ENCODE data around the gene TRNP1.

TRNP1 gene

DNA sequence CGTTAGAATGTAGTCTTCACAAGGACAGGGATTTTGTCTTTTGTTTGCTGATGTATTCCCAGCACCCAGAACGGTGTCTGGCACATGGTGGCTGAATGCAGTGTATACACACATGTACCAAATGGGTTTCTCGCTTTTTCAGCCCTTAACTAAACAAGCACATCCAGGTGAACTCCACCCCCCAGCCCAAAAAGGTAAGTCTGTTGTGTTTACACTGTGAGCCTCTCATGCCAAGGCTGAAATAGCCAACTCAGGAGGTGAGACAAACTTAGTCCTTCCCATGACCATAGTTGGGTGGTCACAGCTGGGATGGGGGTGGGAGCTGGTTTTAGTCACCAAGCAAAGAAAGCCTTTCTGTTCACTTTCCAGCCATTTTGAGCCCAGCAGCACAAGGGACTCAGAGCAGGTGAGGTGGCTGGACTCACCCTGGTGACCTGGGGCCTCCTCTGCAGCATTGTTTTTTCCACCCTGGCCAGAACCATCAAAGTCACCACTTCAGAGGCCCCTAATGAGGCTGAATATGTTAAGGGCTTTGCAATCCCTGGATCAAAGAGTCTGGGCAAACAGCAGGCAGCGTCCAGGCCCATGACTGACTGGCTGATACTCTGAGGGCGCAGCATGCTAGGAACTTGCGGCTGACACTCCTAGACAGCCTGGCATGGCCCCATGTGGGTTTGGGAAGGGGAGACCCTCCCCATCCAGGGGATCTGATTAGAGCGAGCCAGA is 10.4 kb downstream of the TRNP1 start:
- DNase-seq: no peak

DNA sequence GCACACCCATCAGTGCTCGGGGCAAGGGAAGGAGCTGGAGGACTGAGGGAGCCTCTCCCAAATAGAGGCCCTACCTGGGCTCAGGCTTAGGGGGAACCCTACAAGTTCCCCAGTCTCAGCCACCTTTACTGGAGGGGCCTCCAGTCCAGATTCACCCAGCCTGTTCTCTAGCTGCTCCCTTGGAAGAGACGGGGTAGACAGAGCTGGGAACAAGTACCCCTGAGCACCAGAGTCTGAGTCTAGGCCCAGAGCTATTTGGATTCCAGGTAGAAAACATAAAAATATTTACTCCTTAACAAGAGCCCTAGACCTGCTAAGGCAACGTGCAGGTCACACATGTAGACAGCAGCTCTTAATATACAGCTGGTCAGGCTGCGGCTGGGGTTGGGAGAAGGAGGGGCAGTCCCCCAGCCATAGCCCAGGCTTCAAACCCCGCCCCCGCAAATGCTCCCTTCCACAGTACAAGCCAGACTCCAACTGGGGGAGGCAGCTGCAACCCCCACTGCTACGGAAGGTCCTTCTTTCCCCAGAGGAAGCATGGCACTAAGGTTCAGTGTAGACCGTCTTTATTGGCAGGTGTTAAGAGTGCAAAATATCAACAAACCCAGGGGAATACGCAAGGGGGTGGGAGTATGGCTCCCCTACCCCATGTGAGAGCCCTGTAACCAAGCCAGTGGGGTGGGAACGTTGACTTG is 11.1 kb downstream of the TRNP1 start:
- no peak for DNase-seq

DNA sequence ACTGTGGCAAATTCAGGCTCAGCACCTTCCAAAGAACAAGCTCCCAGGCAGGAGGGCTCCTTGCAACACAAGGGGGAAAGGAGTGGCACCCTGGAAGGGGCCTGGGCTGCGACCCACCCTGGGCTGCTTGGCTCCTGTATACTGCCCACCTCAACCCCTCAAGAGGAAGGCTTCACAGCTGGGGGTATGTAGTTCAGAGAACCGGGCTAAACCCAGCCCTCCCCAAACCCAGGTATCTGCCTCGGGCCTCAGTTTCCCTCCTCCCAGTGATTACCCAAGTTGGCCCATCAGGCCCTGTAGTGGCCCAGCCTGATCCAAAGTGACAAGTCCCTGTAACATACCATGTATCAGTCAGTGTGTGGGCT is 11.7 kb downstream of the TRNP1 start:
- DNase-seq: no peak

DNA sequence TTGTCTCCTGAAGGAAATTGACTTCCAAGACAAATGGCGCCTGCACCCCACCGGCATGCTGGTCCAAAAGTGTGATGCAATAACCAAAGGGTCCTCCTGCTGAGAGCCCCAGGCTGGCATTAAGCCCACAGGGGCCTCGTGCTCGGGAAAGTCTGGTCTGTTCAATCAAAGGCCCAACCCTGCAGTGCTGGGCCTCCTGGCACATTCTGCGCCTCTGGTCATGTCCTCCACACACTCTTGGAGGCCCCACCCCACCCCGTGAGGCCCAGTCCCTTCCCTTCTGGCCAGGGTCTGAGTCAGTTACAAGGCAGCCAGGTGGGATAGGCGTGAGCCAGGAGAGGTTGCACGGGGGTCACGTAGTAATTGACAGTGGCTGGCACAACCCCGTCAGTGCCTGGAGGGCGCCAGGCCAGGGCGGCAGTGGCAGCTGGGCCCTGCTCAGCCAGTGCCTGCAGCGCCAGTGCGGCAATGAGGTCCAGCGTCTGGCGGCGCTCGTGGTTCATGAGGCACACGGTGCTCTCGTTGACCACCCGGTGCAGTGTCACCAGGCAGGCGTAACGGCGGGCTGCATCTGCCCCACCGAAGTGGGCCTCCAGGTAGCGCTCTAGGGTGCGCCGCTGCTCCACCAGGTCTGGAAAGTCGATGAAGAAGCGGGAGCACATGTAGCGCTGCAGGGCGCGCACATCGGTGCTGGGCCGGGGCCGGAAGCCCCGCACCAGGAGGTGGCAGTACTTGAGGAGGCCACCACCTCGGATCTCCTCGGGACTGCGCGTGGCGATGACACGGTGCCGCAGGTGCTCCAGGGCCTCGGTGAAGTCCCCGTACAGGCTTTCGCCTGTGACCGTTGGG is 12.4 kb downstream of the TRNP1 start:
- no peak for DNase-seq

DNA sequence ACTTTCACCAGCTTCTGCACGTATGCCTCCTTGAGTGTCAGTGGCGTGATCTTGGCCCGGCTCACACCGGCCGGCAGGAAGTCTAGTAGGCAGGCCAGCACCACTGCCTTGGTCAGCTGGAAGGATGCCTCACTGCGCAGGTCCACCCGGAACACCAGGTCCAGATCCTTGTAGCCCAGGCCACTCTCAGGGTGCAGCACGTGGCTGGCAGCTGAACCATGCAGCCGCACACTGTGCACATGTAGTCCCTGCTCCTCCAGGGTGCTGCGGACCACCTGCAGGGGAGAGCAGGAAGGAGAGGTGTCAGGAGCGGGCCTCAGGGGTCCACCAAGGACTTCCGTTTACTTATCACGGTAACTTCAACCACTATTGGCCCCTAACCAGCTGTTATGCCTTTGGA is 13.2 kb downstream of the TRNP1 start:
- no peak for DNase-seq

DNA sequence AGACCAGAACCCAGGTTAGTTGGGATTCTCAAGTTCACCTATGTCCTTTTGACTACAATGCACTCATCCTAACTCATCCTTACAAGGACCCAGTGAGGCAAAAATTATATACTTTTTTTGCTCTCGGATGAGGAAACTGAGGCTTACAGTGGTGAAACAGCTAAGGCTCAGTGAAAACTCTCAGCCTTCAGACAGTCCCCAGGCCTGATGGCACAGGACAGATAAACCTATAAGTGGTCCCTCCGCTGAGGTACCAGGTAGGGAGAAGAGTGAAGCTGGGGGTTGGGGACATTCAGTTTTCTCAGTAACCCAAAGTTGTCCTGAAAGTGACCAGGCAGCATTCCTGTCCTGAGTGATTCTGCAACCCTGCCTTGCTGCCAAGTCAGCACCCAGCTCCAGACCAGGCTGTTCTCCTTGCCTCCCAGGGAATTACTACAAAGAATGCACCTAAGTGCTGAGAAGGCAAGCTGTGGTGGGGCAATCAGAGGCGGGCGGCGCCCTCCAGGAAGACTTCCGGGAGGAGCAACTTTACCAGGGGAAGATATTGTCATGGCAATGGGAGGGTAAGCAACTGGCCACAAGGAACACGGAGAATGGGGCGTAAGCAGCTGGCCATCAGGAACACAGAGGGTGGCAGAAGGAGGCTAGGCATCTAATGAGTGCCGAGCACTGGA is 14.6 kb downstream of the TRNP1 start:
- DNase-seq: no peak

DNA sequence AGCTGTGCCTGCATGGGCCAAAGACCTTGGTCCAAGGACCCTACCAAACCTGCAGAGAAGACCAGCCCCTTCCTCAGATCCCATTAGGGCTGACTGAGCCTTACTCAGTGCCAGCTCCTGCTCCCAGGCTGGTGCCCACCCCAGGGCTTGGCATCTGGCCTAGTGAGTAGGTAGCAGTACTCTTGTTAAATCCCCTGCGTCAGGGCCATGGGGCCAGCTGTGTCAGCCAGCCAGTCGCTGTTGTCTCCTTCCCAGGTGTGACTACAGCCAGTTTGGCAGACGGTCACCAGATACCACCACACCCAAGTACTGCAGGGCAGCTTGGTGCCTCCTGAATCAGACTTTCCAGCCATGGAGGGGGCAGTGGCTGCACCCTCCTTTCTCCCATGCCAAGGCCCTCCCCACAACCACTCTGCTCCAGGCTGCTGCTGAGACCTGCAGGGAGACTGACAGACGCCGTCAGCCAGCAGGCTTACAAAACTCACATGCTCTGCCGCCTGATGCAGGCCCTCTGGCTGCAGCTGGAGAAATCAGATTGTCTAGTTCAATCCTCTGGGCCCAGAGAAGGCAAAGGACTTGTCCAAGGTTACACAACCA is 16.2 kb downstream of the TRNP1 start:
- no peak for DNase-seq

DNA sequence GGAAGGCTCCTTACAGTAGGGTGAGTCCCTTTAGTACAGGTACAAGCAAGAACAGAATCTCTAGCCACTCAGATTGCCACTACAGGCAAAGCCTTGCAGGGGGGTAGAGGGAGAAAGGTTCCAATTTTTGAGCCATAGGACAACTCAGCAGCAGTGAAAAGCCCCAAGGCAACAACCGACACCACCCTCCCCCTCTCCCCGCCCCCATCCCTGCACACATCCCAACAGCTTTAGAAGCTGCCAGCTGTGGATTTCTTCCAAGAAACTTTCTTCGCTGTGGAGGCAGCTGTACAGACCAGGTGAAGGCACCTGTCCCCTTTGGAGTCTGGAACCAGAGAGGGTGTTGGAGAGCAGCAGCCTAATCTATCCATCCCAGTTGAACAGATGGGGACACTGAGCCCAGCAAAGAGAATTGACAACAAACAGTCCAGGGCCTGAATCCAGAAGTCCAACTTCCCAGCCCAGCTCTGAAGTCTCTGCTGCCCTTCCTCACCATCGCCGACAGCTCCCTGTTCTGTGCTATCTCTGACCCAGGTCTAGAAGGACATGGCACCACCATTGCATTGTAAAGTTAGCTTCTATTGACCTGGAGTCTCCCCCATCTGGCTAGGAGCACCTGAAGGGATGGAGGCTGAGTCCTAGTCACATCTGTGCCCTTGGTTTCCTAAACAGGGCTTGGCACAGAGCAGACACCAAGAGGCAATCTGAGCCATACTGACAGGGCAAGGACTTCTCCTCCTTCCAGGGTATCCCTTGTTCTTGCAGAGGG is 16.9 kb downstream of the TRNP1 start:
- no peak for DNase-seq

DNA sequence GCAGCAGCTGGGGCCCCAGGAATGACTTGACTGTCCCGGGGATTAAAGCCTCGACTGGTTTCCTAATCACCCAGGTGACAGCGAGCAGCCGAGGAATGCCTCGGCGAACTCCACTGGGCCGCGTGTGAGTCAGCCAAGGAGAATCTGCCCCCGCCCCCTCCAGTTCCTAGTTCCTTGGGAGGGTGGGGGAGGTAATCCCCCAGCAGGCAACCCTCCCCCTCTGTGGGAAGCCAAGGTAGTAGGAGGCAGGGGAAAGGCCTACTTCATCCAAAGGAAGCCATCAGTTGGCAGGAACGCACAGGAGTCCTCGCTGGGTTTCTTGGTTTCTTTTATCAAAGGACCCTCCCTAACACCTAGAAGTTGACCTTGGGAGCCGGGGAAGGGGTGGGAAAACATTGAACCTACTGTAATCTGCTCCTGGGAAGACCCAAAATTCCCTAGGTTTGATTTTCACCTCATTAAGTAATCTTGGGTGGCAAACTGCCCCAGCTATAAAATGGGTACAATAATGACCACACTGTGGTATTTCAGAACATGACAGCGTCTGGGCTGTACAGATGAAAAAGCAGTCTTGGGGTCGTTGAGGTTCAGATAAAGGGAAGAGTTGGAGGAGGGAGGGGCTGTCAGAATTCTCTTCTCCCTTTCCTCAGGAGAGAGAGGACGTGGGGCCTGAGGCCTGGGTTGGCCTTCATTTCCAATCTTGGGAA is 17.7 kb downstream of the TRNP1 start:
- DNase-seq: no peak

DNA sequence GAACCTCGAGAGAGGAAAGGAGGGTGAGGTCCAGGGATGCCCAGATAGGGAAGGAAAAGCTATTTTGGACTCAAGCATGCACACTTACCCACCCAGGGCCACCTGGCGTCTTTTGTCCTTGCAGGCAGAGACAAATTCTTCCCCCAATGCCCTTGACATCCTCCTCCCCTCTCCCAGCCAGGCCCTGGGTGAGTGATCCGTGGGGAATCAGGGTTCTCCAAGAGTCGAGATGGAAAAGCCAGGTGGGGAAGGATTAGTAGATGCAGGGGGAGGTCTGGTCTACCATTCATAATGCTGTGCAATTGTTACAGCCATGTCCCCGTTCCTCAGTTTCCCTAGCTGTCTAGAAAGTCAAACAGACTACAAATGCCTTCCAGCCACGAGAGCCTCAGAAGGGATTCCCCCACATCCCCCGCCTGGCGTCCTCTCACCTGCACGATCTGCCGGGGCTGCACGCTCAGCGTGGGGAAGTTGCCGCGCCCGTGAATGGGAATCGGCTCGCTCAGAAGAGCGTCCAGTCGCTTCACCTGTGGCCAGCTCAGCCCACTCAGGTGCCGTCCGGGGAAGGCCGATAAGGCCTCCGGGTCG is 18.6 kb downstream of the TRNP1 start:
- DNase-seq: no peak

DNA sequence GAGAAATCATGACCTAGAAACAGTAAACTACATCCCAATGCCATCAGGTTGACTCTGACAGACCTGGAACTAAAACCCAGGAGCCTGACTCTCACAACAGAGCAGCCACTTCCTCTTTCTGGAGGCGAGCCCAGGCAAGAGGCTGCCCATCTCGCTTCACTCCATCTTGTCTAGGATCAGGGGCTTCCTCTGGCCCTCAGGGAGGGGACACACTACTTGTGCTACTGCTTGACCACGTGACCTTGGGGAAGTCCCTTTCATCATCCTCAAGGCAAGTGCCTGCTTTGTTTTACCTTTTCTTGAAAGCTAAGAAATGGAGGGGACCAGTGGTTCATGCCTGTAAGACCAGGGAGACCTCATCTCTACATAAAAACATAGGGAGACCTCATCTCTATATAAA is 21.8 kb downstream of the TRNP1 start:
- DNase-seq: no peak

DNA sequence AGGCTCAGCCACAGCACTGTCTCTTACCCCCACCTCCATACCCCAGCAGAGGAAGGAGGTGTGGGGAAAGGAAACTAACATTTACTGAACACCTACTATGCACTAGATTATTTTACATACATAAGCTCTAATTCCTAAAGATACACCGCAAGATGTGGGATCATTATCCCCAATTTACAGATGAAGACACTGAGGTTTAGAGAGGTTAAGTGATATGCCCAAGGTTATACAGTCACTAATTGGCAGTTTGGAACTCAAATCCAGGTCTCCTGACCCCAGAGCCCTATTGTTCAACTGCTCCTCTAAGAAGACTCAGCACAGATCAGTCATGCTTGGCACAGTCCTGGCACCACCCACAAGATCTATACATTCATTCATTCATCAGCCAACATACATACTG is 22.9 kb downstream of the TRNP1 start:
- DNase-seq: no peak

DNA sequence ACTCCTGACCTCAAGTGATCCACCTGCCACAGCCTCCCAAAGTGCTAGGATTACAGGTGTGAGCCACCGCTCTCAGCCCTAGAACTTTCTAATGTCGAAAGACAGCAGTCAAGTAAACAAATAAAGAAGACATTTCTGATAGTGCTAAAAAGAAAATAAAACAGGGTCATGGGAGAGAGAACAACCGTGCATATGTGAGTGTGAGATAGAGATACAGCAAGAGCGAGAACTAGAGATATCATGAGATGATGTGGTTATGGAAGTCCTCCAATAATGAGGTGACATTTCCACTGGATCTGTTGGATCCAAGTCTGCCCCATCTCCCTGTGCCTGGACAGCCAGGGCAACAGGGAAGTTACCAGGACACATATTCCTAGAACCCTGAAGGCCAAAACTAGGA is 23.7 kb downstream of the TRNP1 start:
- no peak for DNase-seq

DNA sequence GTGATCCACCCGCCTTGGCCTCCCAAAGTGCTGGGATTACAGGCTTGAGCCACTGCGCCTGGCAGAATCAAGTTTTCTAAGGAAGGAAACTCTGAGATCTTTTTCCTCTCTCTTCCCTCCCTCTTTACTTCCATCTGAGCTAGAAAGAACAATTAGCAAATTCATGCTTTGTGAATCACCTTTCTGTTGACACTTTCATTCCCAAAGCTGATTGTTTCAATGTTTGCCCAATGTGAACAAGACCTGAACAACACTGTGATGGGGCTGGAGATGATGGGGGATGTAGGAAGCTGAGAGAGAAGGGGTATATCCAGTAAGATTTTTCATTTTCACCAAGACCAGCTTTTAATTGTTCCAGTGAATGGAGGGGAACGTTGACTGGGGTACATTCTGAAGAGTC is 24.8 kb downstream of the TRNP1 start:
- no peak for DNase-seq

DNA sequence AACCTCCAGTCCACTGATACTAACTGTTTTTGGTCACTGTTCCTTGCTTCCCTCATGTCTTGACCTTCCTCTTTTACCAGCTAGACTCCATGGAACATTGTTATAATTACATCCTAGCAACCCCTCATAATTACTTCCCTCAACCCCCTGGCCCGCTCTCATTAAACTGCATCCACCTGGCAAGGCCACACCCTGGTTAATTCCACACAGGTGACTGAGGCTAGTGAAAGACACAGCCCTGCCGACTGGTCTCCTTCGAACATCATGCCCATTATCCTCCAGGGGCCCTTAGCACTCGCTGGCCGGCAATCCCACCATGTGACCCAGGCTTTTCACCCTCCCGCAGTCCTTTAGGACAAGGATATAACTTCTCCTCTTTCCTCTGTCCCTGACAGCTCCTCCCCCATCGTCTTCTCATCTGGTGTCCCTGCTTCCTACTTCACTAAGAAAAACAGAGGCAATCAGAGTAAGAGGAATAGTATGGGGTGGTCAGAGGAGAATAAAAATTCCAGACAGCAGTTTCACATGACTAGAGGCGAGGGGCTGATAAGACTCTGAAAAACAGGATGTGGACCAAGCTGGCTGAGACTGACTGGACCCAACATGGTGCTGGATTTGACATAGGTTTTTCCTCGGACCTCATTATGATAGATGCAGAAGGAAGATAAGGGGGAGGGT is 28.0 kb downstream of the TRNP1 start:
- no peak for DNase-seq

DNA sequence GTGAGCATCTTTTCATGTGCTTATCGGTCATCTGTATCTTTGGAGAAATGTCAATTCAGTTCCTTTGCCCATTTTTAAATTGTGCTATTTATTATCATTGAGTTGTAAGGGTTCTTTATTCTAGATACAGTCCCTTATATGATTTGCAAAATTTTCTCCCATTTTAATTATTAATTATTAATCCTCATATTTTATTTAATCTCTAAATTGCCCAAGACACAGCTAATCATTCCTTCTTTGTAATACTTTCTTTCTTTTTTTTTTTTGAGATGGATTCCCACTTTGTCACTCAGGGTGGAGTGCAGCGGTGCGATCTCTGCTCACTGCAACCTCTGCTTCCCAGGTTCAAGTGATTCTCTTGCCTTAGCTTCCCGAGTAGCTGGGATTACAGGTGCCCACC is 32.2 kb downstream of the TRNP1 start:
- no peak for DNase-seq

DNA sequence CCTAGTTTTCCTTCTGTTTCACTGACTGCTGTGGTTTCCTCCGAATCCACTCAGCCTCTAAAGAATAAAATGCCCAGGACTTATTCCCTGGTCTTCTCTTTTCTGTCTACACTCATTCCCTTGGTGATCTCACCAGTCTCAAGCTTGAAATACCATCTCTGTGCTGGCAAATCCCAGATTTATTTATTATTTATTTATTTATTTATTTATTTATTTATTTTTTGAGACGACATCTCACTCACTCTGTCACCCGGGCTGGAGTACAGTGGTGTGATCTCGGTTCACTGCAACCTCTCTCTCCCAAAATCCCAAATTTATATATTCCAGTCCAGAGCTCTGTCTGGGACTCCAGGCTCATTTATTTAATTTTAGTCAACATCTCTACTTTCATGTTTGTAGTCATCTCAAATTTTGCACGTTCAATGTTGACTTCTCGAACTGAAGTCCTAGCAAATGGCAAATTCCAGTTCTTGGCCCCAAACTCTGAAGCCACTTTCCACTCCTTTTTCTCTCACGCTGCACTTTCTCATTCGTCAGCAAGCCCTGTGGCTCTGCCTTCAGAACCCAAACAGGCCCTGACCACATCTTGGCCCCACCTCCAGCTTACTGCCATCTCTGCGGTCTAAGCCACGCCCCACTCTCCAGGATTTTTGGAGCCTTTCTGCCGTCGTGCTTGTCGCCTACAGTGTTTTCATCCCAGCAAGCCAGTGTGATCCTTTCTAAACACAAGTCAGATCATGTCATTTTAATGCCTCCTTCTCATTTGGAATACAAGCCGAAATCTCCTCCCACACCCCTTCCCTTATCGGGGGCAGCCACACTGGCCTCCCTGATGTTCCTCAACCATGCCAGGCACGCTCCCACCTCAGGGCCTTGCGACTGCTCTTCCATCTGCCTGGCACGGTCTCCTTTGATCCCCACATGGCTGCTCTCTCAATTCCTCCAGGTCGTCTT is 33.4 kb downstream of the TRNP1 start:
- DNase-seq: no peak

DNA sequence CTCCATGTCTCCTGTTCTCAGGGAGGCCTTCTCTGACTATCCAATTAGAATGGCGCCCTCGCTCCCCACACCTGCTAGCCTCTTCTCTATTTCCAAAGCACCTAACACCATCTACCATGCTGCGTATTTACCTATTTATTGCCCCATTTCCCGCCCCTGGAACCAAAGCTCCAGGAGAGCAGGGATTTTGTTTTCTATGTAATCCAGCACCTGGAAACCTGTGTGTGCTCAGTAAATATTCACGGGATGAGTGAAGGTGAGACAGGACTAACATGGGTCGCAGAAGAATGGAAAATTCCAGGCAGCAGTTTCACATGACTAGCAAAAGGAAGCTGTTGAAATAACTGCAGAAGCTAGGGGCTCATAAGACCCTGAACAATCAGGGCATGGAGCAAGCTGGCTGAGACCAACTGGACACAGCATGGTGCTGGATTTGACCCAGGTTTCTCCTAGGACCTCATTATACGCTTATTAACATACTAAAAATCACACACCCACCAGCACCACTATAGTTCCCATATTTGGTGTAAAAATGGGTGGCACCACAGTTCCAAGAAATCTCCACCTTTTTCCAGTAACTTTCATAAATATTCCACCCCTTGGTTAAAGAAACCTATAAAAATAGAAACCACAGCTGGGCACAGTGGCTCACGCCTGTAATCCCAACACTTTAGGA is 34.2 kb downstream of the TRNP1 start:
- DNase-seq: no peak

DNA sequence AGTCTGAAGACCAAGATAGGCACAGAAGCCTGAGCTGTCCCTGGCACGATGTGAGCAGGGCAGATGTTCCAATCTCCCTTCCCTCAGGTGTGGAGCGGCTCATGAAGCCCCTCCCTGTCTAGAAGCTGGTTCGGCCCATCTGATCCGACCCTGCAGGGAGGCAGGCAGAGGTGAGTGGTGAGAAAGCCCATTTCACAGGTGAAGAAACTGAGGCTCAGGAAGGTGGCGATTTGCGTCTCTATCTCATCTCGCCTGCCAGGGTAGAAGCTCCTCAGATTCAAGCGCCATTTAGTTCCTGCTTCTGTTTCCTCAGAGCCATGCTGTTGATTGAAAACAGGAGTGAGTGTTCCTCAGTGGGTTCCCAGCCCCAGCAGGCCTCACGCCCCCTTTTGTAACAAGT is 36.0 kb downstream of the TRNP1 start:
- no peak for DNase-seq
